IMR-90 (cell line): ENCODE results near the gene TEX14. TPM values are rescaled to one million over a fixed set of nuclear protein-coding genes. Genes with fewer than 3 reads are reported as not detected.

Source experiments
- ATAC-seq: fragments of 200-7000 bp; cut with Tn5 transposase; 2 replicates; pipeline ENCODE4 v1.9.1; 2020; ENCODE audit warnings: low read depth, mild to moderate bottlenecking, moderate library complexity
- BruUV-seq: library from RNA; stranded (reverse); fragments of 400-500 nt; replicated peaks from 2 replicates; lab custom pipeline; 2021; lab: Mats Ljungman, UMichigan
- CTCF ChIA-PET: fragments of 300-600 bp; formaldehyde crosslinking; extraction: SDS; loops from one replicate; lab custom pipeline; 2021; ENCODE audit warnings: antibody characterized with exemption; lab: Yijun Ruan, JAX
- POLR2A ChIA-PET: fragments of 300-600 bp; sonication (Branson Sonifier 250); formaldehyde crosslinking; loops from one replicate; lab custom pipeline; 2022; ENCODE audit warnings: antibody characterized with exemption; ENCODE audit not compliant: unreplicated experiment; lab: Charles Lee
- DNase-seq: peaks from one replicate; pipeline ENCODE4 v3.0.0; 2013
- H2AFZ ChIP-seq: replicated peaks from 2 replicates; pipeline ENCODE3; 2013; ENCODE audit warnings: low read length, mild to moderate bottlenecking; ENCODE audit not compliant: poor library complexity
- H2AK5ac ChIP-seq: 2 replicates; pipeline ENCODE4 v1.6.1; 2013; ENCODE audit warnings: low read depth, low read length, inconsistent platforms
- H2AK9ac ChIP-seq: replicated peaks from 2 replicates; pipeline ENCODE3; 2013; ENCODE audit warnings: mild to moderate bottlenecking, low read depth, low read length, moderate library complexity; ENCODE audit not compliant: poor library complexity
- H2BK120ac ChIP-seq: 2 replicates; pipeline ENCODE4 v1.6.1; 2013; ENCODE audit warnings: low read depth, low read length, inconsistent platforms
- H2BK15ac ChIP-seq: 3 replicates; pipeline ENCODE4 v1.6.1; 2013; ENCODE audit warnings: low read depth, low read length, inconsistent platforms
- H2BK20ac ChIP-seq: 2 replicates; pipeline ENCODE4 v1.6.1; 2013; ENCODE audit warnings: low read depth, mild to moderate bottlenecking, inconsistent platforms, low read length, moderate library complexity
- H2BK5ac ChIP-seq: 2 replicates; pipeline ENCODE4 v1.6.1; 2013; ENCODE audit warnings: mild to moderate bottlenecking, low read depth, low read length, inconsistent platforms; ENCODE audit not compliant: poor library complexity, severe bottlenecking
- H3K14ac ChIP-seq: replicated peaks from 2 replicates; pipeline ENCODE4 v1.6.1; 2013; ENCODE audit warnings: low read depth, low read length, inconsistent platforms
- H3K18ac ChIP-seq: 2 replicates; pipeline ENCODE4 v1.6.1; 2013; ENCODE audit warnings: low read depth, low read length, control low read depth
- H3K23ac ChIP-seq: 2 replicates; pipeline ENCODE4 v1.6.1; 2013; ENCODE audit warnings: low read depth, low read length, inconsistent platforms
- H3K27ac ChIP-seq: 2 replicates; pipeline ENCODE4 v1.5.1; 2013; ENCODE audit warnings: mild to moderate bottlenecking, control low read depth, low read length; ENCODE audit not compliant: insufficient read depth
- H3K27me3 ChIP-seq: 2 replicates; pipeline ENCODE4 v1.6.1; 2013; ENCODE audit warnings: low read length; ENCODE audit not compliant: control insufficient read depth, insufficient read depth
- H3K36me3 ChIP-seq: 2 replicates; pipeline ENCODE4 v1.6.1; 2013; ENCODE audit warnings: low read length, mixed read lengths; ENCODE audit not compliant: control insufficient read depth, insufficient read depth
- H3K4ac ChIP-seq: 2 replicates; pipeline ENCODE4 v1.6.1; 2013; ENCODE audit warnings: low read depth, low read length, inconsistent platforms
- H3K4me1 ChIP-seq: 2 replicates; pipeline ENCODE4 v1.6.1; 2013; ENCODE audit warnings: low read length, mixed read lengths; ENCODE audit not compliant: control insufficient read depth, insufficient read depth
- H3K4me2 ChIP-seq: 2 replicates; pipeline ENCODE4 v1.6.1; 2013; ENCODE audit warnings: low read depth, mild to moderate bottlenecking, control low read depth, low read length, moderate library complexity
- H3K4me3 ChIP-seq: 2 replicates; pipeline ENCODE4 v1.5.1; 2013; ENCODE audit warnings: low read depth, mild to moderate bottlenecking, control low read depth, low read length, moderate library complexity; ENCODE audit not compliant: insufficient read depth
- H3K56ac ChIP-seq: 2 replicates; pipeline ENCODE4 v1.6.1; 2013; ENCODE audit warnings: low read length, inconsistent platforms; ENCODE audit not compliant: insufficient read depth; ENCODE audit errors: extremely low read depth
- H3K79me1 ChIP-seq, 2 experiments: 2 replicates each; pipeline ENCODE4 v1.6.1; 2013; ENCODE audit warnings: low read length in 2 of 2, inconsistent platforms in 1 of 2, low read depth in 1 of 2
- H3K9ac ChIP-seq: 2 replicates; pipeline ENCODE4 v1.6.1; 2013; ENCODE audit warnings: low read depth, low read length, control low read depth
- H3K9me1 ChIP-seq: 2 replicates; pipeline ENCODE4 v1.6.1; 2013; ENCODE audit warnings: low read length, inconsistent platforms; ENCODE audit not compliant: insufficient read depth
- H3K9me3 ChIP-seq: 2 replicates; pipeline ENCODE4 v1.6.1; 2013; ENCODE audit warnings: low read length; ENCODE audit not compliant: control insufficient read depth, insufficient read depth
- H4K20me1 ChIP-seq: 2 replicates; pipeline ENCODE4 v1.6.1; 2013; ENCODE audit warnings: low read length, inconsistent platforms; ENCODE audit not compliant: insufficient read depth
- H4K5ac ChIP-seq: 2 replicates; pipeline ENCODE4 v1.6.1; 2013; ENCODE audit warnings: mild to moderate bottlenecking, low read depth, low read length, control low read depth
- H4K8ac ChIP-seq, 2 experiments: 2 replicates each; pipeline ENCODE4 v1.6.1; 2013; ENCODE audit warnings: low read depth in 2 of 2, low read length in 2 of 2, control low read depth in 1 of 2, inconsistent platforms in 1 of 2
- H4K91ac ChIP-seq: 2 replicates; pipeline ENCODE4 v1.6.1; 2013; ENCODE audit warnings: low read depth, low read length, inconsistent platforms; ENCODE audit not compliant: insufficient read depth
- CEBPB ChIP-seq: IDR thresholded peaks from 2 replicates; pipeline ENCODE4 v1.6.1; 2012; ENCODE audit warnings: low read depth, low read length, improper control_type of control experiment
- ELK1 ChIP-seq: fragments of 150-350 bp; IDR thresholded peaks from 2 replicates; pipeline ENCODE4 v1.6.1; 2016; ENCODE audit warnings: low read depth, mild to moderate bottlenecking, low read length, moderate library complexity, borderline replicate concordance
- RAD21 ChIP-seq: IDR thresholded peaks from 2 replicates; pipeline ENCODE4 v1.6.1; 2012; ENCODE audit warnings: low read length, improper control_type of control experiment
- WGBS, 2 experiments: methylation state at CpG; one replicate each; pipeline versions ENCODE4 v1.1.5 to v1.1.7; 2013; ENCODE audit warnings: missing lambda C conversion rate in 2 of 2; ENCODE audit not compliant: insufficient read length in 1 of 2; ENCODE audit errors: extremely low coverage in 2 of 2; 5-methylcytosine and 5-hydroxymethylcytosine counted together
- dilution Hi-C: fragments of 300-500 bp; cut with HindIII; formaldehyde crosslinking; loops from one replicate; pipeline ENCODE4 v1.14.3; 2018; ENCODE audit warnings: low sequenced_read_pairs; ENCODE audit not compliant: unreplicated experiment
- in situ Hi-C: fragments of 300-500 bp; cut with MboI; formaldehyde crosslinking; loops from 3 replicates; pipeline ENCODE4 v1.14.3; 2019; ENCODE audit warnings: low sequenced_read_pairs, inconsistent platforms, mixed read lengths
- intact Hi-C: fragments of 100-400 bp; cut with micrococcal nuclease; formaldehyde crosslinking; loops from 2 replicates; pipeline ENCODE4 v1.10.0; 2022
- polyA plus RNA-seq, 3 experiments: library from polyadenylated mRNA; depleted of rRNA; stranded (reverse); fragments of >200 nt; gene quantifications; 2 replicates each; pipeline ENCODE4 v1.2.3, GENCODE V29; 2012; ENCODE audit warnings: low replicate concordance in 1 of 3
- total RNA-seq: library from RNA; depleted of rRNA; stranded (reverse); fragments of >200 nt; gene quantifications from 2 replicates; pipeline ENCODE4 v1.2.3, GENCODE V29; 2012

TEX14 gene
- total and polyA plus RNA-seq, 2 of the 4 experiments (the other 2 are of a cell fraction) = not detected

GRCh38 chr17:58536542-58536941 is 155.3 kb downstream of the TEX14 start:
- ChIA-PET CTCF (no interaction called here), POLR2A (no interaction called here)
- no TSS peak for BruUV-seq
- Histone ChIP-seq H3K18ac (no peak overlapping the region), H3K9me3 (no peaks in the 10 kb centered on the region), H3K27me3 (peaks cover 29% of the 10 kb centered on the region), H4K8ac (no peak overlapping the region), H2AFZ (no peak overlapping the region), H4K5ac (no peak overlapping the region), H3K9me1 (peaks cover 6% of the 10 kb centered on the region; the same call in 1 of the 2 replicates), H2BK15ac (no peak overlapping the region), H2AK9ac (no peak overlapping the region), H3K4ac (no peak overlapping the region), H3K27ac (no peak overlapping the region), H3K9ac (no peak overlapping the region), H2AK5ac (no peak overlapping the region), H3K4me3 (no peak overlapping the region), H4K20me1 (no peaks in the 10 kb centered on the region), H3K4me1 (peaks cover 5% of the 10 kb centered on the region; the same call in 1 of the 2 replicates), H3K56ac (no peak overlapping the region), H3K14ac (no peak overlapping the region), H3K23ac (no peak overlapping the region), H2BK20ac (no peak overlapping the region), H3K36me3 (no peaks in the 10 kb centered on the region), H2BK5ac (no peak overlapping the region), H3K4me2 (no peak overlapping the region), H4K91ac (no peak overlapping the region), H2BK120ac (no peak overlapping the region), H3K79me1 (no peaks in the 10 kb centered on the region)
- DNase-seq (no peak), ATAC-seq (no peak)
- dilution Hi-C loops = no loop called here
- in situ Hi-C loops = no loop called here
- intact Hi-C loops = no loop called here
- TF ChIP-seq ELK1 (no peak), CEBPB (no peak), RAD21 (no peak)
- no CpG with 5 or more reads among the region's 3 CpGs for WGBS, 2 experiments
